ENCODE data around the gene FOXC1. TPM values are rescaled to one million over a fixed set of nuclear protein-coding genes. Genes with fewer than 3 reads are reported as not detected.

The FOXC1 gene
- total and polyA plus RNA-seq, 8 donors: 0.75 to 3.4 (median 1.0) TPM

DNA sequence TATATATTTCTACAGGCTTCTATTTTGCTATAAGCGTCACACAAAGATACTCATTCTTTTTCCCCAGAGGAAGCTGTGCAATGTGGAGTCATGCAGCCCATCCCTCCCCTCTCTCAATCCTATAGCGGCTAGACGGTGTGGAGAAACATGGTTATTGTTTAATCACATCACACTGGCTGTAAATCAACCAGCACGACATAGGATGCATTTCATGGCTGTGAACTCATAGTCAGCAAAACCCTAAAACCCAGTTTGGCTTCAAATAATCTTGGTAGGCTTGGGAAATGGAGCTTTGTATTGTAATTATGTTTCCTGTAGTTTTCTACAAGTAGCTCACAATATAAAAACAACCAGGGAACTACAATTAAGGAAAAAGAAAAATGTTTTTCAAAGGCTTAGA, 16.8 kb downstream of the FOXC1 start:
- peaks cover 64 to 75% of the 10 kb centered on the region in 2 donors for H3K27me3 ChIP-seq
- TF ChIP-seq, protein P1, sequence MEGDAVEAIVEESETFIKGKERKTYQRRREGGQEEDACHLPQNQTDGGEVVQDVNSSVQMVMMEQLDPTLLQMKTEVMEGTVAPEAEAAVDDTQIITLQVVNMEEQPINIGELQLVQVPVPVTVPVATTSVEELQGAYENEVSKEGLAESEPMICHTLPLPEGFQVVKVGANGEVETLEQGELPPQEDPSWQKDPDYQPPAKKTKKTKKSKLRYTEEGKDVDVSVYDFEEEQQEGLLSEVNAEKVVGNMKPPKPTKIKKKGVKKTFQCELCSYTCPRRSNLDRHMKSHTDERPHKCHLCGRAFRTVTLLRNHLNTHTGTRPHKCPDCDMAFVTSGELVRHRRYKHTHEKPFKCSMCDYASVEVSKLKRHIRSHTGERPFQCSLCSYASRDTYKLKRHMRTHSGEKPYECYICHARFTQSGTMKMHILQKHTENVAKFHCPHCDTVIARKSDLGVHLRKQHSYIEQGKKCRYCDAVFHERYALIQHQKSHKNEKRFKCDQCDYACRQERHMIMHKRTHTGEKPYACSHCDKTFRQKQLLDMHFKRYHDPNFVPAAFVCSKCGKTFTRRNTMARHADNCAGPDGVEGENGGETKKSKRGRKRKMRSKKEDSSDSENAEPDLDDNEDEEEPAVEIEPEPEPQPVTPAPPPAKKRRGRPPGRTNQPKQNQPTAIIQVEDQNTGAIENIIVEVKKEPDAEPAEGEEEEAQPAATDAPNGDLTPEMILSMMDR (IDR thresholded peaks at IDR 0.05): no peak
- intact Hi-C loops (cut with DNase I): no loop called here
- DNase-seq (no peak), ATAC-seq (no peak)
- H3K4me1 ChIP-seq: peaks cover 14 to 20% of the 10 kb centered on the region in 2 donors
- H3K27ac ChIP-seq: no peak overlapping the region
- peaks cover 0 to 6% of the 10 kb centered on the region in 2 donors for H3K36me3 ChIP-seq
- no peaks in the 10 kb centered on the region for H3K9me3 ChIP-seq
- H3K4me3 ChIP-seq: no peak overlapping the region

DNA sequence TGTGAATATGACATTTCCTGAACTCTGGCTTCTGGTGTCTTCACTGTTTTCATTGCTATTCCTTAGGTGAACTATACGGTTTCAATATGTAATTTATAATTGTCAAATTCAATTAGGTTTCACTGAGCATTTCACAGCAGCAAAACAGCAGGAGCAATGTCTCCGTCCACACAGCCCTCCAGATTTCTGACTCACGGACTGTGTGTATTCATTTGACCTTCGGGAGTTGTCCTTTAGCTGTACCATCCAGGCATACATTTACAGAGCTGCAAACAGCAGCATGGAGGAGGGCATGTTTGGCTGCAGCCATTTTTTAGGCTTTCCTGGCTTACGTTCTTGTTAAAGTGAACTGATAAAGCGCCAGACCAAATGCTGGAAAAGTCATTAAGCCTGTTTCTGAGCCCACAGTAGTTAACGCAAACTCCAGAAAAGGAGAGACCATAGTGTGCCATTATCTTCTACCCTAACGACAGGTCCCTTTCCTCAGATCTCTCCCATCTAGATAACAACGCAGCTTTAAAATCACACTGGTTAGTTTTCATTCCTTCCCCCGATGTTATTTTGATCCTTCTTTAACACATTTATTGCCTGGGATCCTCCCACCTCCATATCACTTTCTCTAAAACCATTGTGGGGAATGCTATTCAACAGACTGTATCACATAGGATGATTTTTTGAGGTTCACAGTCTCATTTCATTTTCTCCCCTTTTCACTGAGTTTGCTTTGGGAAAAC, 18.3 kb downstream of the FOXC1 start:
- no peak overlapping the region for H3K27ac ChIP-seq

DNA sequence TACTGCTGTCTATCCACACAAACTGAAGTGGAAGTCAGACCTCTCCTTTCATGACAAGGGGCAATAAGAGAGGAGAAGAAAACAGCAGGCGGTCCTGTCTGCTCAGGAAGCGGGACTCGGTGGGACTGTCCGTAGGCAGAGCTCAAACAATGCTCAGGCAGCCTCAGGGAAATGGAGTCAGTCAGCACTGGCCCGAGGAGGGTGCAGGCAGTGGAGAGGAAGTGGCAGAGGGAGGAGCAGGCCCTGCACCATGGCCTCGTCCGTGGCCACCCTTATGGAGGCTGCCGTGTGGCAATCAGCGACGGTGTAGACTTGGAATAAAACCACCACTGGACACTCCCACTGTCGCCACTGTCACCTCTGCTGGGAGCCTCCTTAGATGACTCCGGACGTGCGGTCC, 19.6 kb downstream of the FOXC1 start:
- TF ChIP-seq, protein P1 (IDR thresholded peaks at IDR 0.05): no peak
- ATAC-seq: no peak
- H3K4me1 ChIP-seq: peaks cover 11 to 13% of the 10 kb centered on the region in 2 donors

More for the DNA sequence above, 18.3 kb downstream of the FOXC1 start:
- peaks cover 60 to 61% of the 10 kb centered on the region in 2 donors for H3K27me3 ChIP-seq
- H3K9me3 ChIP-seq: no peaks in the 10 kb centered on the region
- TF ChIP-seq, protein P1 (IDR thresholded peaks at IDR 0.05): no peak
- no peak for ATAC-seq
- H3K4me3 ChIP-seq: no peak overlapping the region
- no peak for DNase-seq
- intact Hi-C loops (cut with DNase I): no loop called here
- no peaks in the 10 kb centered on the region for H3K36me3 ChIP-seq
- peaks cover 14 to 20% of the 10 kb centered on the region in 2 donors for H3K4me1 ChIP-seq

DNA sequence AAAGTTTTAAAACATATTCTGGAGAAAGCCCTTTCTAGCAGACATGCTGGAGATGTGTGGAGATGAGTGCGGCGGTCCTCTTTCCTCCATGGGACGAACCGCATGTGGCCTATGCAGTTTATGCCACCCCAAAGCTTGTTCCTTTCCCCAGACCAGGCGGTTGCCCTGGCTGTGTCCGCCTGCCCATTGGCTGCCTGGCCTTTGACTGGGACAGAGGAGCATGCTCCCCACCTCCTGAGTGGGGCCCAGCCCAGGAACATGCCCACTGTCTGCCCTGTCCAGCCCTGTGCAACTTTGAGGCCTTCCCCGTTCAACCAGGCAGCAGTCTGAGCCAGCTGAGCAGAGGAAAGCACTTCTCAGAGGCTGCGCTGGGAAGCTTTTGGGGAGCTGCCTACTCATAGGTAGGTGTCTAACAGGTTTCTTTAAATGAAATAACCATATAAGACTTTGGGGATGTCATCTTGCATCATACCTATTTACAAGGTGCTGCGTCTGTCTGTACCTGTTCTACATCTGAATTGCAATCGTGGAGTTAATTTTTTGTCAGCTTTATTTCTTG, 20.6 kb downstream of the FOXC1 start:
- peaks cover 1 to 4% of the 10 kb centered on the region in 2 donors for H3K4me1 ChIP-seq
- H3K27ac ChIP-seq: no peak overlapping the region
- TF ChIP-seq, protein P1 (IDR thresholded peaks at IDR 0.05): no peak
- intact Hi-C loops (cut with DNase I): no loop called here
- H3K36me3 ChIP-seq: no peaks in the 10 kb centered on the region
- no peaks in the 10 kb centered on the region for H3K9me3 ChIP-seq
- ATAC-seq (no peak), DNase-seq (no peak)
- H3K27me3 ChIP-seq: peaks cover 37 to 40% of the 10 kb centered on the region in 2 donors
- no peak overlapping the region for H3K4me3 ChIP-seq

More for the DNA sequence above, 19.6 kb downstream of the FOXC1 start:
- intact Hi-C loops (cut with DNase I): no loop called here
- Histone ChIP-seq H3K36me3 (no peaks in the 10 kb centered on the region), H3K27me3 (peaks cover 47 to 49% of the 10 kb centered on the region in 2 donors), H3K27ac (no peak overlapping the region), H3K4me3 (no peak overlapping the region), H3K9me3 (no peaks in the 10 kb centered on the region)
- peak in 2 of 4 donors; percentile 16 to 71 for DNase-seq

DNA sequence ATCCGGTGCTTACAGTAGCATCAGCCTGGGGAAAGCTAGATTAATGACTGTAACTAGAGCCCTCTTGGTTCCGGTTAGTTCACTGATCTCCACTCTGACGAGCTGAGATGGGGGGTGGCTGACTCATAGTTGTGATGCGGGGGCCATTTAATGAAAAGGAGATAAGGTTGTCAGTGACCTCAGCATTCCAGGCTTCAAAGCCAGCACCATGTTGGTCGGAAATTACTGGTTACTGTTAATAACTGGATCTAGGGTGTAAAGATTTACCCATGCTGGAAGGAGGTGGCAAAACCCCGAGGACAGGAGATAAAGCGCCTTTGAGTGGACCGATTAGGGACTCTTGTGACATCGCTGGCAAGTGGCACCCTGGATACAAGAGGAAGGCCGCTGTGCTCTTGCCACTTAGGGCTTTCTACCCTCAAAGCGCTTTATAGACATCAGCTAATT, 21.1 kb downstream of the FOXC1 start:
- DNase-seq (no peak), ATAC-seq (no peak)
- Histone ChIP-seq H3K27me3 (peaks cover 32 to 35% of the 10 kb centered on the region in 2 donors), H3K9me3 (no peaks in the 10 kb centered on the region), H3K27ac (no peak overlapping the region), H3K4me1 (no peaks in the 10 kb centered on the region), H3K4me3 (no peak overlapping the region), H3K36me3 (no peaks in the 10 kb centered on the region)
- intact Hi-C loops (cut with DNase I): no loop called here
- TF ChIP-seq, protein P1 (IDR thresholded peaks at IDR 0.05): no peak

All from left lung (tissue), 10 donors.